ENCODE results near the gene BMAL1.
A peak's percentile ranks its signal among the peaks of the same experiment; 100 is the strongest.

BMAL1 gene

GRCh38 chr11:13235895-13236294, 41.7 kb upstream of the BMAL1 start:
- Histone ChIP-seq H3K9me3 (no peaks in the 10 kb centered on the region), H3K4me1 (no peaks in the 10 kb centered on the region), H3K27me3 (no peaks in the 10 kb centered on the region), H3K4me3 (ENCODE audit: low read depth, low read length) (no peak overlapping the region), H3K36me3 (no peaks in the 10 kb centered on the region)
- DNase-seq, result no peak
- TF ChIP-seq, protein P1, sequence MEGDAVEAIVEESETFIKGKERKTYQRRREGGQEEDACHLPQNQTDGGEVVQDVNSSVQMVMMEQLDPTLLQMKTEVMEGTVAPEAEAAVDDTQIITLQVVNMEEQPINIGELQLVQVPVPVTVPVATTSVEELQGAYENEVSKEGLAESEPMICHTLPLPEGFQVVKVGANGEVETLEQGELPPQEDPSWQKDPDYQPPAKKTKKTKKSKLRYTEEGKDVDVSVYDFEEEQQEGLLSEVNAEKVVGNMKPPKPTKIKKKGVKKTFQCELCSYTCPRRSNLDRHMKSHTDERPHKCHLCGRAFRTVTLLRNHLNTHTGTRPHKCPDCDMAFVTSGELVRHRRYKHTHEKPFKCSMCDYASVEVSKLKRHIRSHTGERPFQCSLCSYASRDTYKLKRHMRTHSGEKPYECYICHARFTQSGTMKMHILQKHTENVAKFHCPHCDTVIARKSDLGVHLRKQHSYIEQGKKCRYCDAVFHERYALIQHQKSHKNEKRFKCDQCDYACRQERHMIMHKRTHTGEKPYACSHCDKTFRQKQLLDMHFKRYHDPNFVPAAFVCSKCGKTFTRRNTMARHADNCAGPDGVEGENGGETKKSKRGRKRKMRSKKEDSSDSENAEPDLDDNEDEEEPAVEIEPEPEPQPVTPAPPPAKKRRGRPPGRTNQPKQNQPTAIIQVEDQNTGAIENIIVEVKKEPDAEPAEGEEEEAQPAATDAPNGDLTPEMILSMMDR (IDR thresholded peaks at IDR 0.05; ENCODE audit: low read depth, low read length), result no peak

DNA sequence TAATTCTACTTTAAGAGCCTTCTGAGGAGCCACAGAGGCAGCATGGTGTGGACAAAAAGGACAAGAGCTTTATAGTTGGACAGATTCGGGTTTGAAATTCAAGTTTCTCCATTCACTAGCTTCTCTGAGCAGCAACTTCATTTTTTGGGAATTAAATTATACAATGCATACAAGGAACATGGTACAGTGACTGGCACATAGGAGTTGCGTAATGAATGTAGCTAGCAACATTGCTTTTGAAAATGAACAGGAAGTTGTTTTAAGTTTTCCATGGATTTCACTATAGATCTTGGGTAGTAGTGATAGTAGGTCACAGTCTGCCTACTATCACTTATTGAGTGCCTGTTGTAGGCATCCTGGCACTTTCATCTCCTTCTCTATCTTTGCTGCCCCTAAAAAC, 41.0 kb upstream of the BMAL1 start:
- Histone ChIP-seq H3K36me3 (no peaks in the 10 kb centered on the region), H3K27me3 (no peaks in the 10 kb centered on the region), H3K4me1 (no peaks in the 10 kb centered on the region), H3K4me3 (ENCODE audit: low read depth, low read length) (no peak overlapping the region), H3K9me3 (no peaks in the 10 kb centered on the region)
- DNase-seq, result no peak
- TF ChIP-seq, protein P1 (IDR thresholded peaks at IDR 0.05; ENCODE audit: low read depth, low read length), result no peak

GRCh38 chr11:13237761-13238160, 39.8 kb upstream of the BMAL1 start:
- Histone ChIP-seq H3K36me3 (no peaks in the 10 kb centered on the region), H3K4me1 (no peaks in the 10 kb centered on the region), H3K4me3 (ENCODE audit: low read depth, low read length) (no peak overlapping the region), H3K9me3 (no peaks in the 10 kb centered on the region), H3K27me3 (no peaks in the 10 kb centered on the region)
- TF ChIP-seq, protein P1 (IDR thresholded peaks at IDR 0.05; ENCODE audit: low read depth, low read length), result no peak
- DNase-seq, result no peak

DNA sequence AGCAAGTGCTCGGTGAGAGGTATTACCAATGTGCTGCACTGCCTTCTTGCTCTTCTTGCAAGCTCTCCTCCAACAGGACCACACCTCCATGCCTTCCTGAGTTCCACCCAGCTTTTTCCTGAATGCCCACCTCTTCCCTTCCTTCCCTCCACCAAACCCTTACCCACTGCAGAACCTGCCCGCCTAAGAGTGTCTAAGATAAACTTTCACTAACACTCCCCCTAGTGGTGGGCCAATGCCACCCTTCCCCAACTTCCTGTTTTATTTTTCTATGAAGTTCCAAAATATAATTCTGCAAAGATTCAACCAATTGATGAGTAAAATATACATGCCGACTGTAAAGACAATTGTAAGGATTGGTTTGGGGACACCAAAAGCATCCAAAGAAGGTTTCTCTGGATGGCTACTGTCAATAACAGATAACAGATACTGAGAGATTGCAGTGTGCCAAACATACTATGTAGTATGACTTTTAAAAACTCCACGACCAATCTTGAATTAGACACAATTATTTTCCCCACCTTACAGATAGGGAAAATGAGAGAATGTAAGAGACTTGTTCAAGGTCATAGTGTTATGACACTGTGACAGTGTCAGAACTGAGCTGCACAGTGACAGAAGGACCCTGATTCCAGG, 38.6 kb upstream of the BMAL1 start:
- no peaks in the 10 kb centered on the region for H3K27me3 ChIP-seq
- no peaks in the 10 kb centered on the region for H3K36me3 ChIP-seq
- no peak overlapping the region for H3K4me3 ChIP-seq (ENCODE audit: low read depth, low read length)
- TF ChIP-seq, protein P1 (IDR thresholded peaks at IDR 0.05; ENCODE audit: low read depth, low read length), result peak; percentile 69
- H3K4me1 ChIP-seq, result no peaks in the 10 kb centered on the region
- DNase-seq, result peak; percentile 42
- no peaks in the 10 kb centered on the region for H3K9me3 ChIP-seq

GRCh38 chr11:13242564-13242963, 35.0 kb upstream of the BMAL1 start:
- no peaks in the 10 kb centered on the region for H3K27me3 ChIP-seq
- no peak for DNase-seq
- TF ChIP-seq, protein P1 (IDR thresholded peaks at IDR 0.05; ENCODE audit: low read depth, low read length), result no peak
- H3K4me3 ChIP-seq (ENCODE audit: low read depth, low read length), result no peak overlapping the region
- no peaks in the 10 kb centered on the region for H3K4me1 ChIP-seq
- H3K36me3 ChIP-seq, result no peaks in the 10 kb centered on the region
- H3K9me3 ChIP-seq, result no peaks in the 10 kb centered on the region

DNA sequence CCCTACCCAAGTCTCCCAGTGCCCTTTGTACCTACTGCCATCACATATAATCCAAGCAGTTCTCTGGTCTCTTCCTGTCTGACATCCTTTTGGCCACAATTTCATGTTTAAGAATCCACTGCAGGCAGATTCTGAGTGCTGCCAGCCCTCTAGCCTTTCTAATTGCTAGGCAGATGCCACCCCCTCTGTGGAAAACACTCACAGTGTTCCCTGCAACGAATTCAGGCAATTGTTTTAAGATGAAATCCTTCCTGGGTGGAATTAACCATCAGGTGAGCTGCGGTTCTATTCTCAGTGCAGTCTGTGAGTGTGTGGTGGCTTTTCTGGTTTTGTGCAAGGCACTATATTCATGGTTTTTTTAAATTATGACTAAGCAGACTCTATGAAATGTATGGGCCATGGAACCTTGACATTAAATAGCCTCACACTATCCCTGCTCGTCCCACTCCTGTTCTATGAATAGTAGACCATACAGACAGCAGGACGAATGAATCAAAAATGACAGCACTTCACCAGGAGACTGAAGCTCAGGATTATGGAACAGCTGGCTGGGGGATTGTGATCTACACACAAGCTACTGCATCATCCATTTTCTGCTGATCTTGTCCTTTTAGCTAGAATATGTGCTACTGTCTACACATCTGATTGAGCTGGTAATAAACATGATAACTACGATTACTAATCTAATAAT, 29.8 kb upstream of the BMAL1 start:
- no peak for DNase-seq
- no peaks in the 10 kb centered on the region for H3K4me1 ChIP-seq
- TF ChIP-seq, protein P1 (IDR thresholded peaks at IDR 0.05; ENCODE audit: low read depth, low read length), result no peak
- H3K4me3 ChIP-seq (ENCODE audit: low read depth, low read length), result no peak overlapping the region
- H3K9me3 ChIP-seq, result no peaks in the 10 kb centered on the region
- H3K36me3 ChIP-seq, result no peaks in the 10 kb centered on the region
- no peaks in the 10 kb centered on the region for H3K27me3 ChIP-seq

Measured in BE2C (cell line).